DND-41 (cell line): ENCODE data around the gene DEPDC1.

Experiments used
- ATAC-seq: fragments of 200-7000 bp; cut with Tn5 transposase; 3 replicates; pipeline ENCODE4 v1.9.1; 2021; ENCODE audit warnings: low read depth; ENCODE audit not compliant: insufficient read depth
- DNase-seq: peaks from one replicate; pipeline ENCODE4 v3.0.0-alpha.2; 2020
- H2AFZ ChIP-seq: 2 replicates; pipeline ENCODE4 v1.6.0; 2012; ENCODE audit warnings: low read depth, low read length
- H3K27ac ChIP-seq: 2 replicates; pipeline ENCODE4 v1.5.1; 2012; ENCODE audit warnings: low read length, inconsistent platforms
- H3K27me3 ChIP-seq: fragments of 200-600 bp; sonication (generic); 2 replicates; pipeline ENCODE4 v1.6.0; 2012; ENCODE audit warnings: low read length, mild to moderate bottlenecking, inconsistent platforms; ENCODE audit not compliant: insufficient read depth, poor library complexity
- H3K36me3 ChIP-seq: 2 replicates; pipeline ENCODE4 v1.5.1; 2012; ENCODE audit warnings: low read length, inconsistent platforms; ENCODE audit not compliant: insufficient read depth
- H3K4me1 ChIP-seq: 2 replicates; pipeline ENCODE4 v1.5.1; 2012; ENCODE audit warnings: mild to moderate bottlenecking, low read length; ENCODE audit not compliant: insufficient read depth
- H3K4me2 ChIP-seq: 2 replicates; pipeline ENCODE4 v1.6.0; 2012; ENCODE audit warnings: mild to moderate bottlenecking, moderate library complexity, low read length, inconsistent platforms; ENCODE audit not compliant: insufficient read depth
- H3K4me3 ChIP-seq, 2 experiments: fragments of 200-600 bp in 1 of 2; shearing (Covaris generic) in 1 of 2; 2 replicates each; pipeline ENCODE4 v1.5.1; 2012 to 2016; ENCODE audit warnings: inconsistent platforms in 2 of 2, low read length in 2 of 2, mild to moderate bottlenecking in 2 of 2, low read depth in 1 of 2, moderate library complexity in 1 of 2
- H3K79me2 ChIP-seq: 2 replicates; pipeline ENCODE4 v1.6.0; 2012; ENCODE audit warnings: low read length, inconsistent platforms; ENCODE audit not compliant: insufficient read depth
- H3K9ac ChIP-seq: 2 replicates; pipeline ENCODE4 v1.6.0; 2012; ENCODE audit warnings: low read depth, mild to moderate bottlenecking, inconsistent platforms, low read length, moderate library complexity
- H3K9me3 ChIP-seq: 2 replicates; pipeline ENCODE4 v1.5.1; 2012; ENCODE audit warnings: low read length, moderate library complexity, mild to moderate bottlenecking, inconsistent platforms; ENCODE audit not compliant: insufficient read depth, severe bottlenecking
- H4K20me1 ChIP-seq: 2 replicates; pipeline ENCODE4 v1.6.0; 2012; ENCODE audit warnings: low read length; ENCODE audit not compliant: insufficient read depth
- EZH2 ChIP-seq: IDR thresholded peaks from 3 replicates; pipeline ENCODE4 v1.6.1; 2012; ENCODE audit warnings: borderline replicate concordance, low read depth, mild to moderate bottlenecking, moderate library complexity, low read length, inconsistent platforms; ENCODE audit not compliant: severe bottlenecking
- TF ChIP-seq, protein P1 (sequence below): IDR thresholded peaks from 2 replicates; pipeline ENCODE4 v1.5.1; 2012; ENCODE audit warnings: borderline replicate concordance, low read length, moderate library complexity, mild to moderate bottlenecking; ENCODE audit not compliant: poor library complexity, severe bottlenecking; ENCODE audit errors: extremely low read depth

Gene DEPDC1

DNA sequence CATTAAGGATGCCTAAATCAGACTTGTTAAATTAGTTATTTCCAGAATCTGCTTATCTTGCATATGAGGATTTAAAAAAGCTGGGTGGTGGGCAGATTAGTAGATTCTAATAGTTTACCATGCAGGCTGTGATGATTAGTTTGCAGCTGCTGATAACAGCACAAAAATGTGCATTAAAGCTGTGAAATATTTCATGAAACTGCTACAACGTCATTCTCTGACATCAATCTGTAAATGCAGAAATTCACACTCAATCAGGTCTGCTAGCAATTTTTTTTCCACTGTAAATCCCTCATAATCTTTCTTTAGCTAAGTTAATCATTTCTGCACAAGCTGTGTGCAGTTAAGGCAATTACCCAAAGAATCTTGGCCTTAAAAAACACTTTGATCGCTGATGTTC is 37.8 kb downstream of the DEPDC1 start:
- H3K27ac ChIP-seq, result no peak overlapping the region
- no peak for TF ChIP-seq EZH2
- TF ChIP-seq, protein P1, sequence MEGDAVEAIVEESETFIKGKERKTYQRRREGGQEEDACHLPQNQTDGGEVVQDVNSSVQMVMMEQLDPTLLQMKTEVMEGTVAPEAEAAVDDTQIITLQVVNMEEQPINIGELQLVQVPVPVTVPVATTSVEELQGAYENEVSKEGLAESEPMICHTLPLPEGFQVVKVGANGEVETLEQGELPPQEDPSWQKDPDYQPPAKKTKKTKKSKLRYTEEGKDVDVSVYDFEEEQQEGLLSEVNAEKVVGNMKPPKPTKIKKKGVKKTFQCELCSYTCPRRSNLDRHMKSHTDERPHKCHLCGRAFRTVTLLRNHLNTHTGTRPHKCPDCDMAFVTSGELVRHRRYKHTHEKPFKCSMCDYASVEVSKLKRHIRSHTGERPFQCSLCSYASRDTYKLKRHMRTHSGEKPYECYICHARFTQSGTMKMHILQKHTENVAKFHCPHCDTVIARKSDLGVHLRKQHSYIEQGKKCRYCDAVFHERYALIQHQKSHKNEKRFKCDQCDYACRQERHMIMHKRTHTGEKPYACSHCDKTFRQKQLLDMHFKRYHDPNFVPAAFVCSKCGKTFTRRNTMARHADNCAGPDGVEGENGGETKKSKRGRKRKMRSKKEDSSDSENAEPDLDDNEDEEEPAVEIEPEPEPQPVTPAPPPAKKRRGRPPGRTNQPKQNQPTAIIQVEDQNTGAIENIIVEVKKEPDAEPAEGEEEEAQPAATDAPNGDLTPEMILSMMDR, result no peak
- ATAC-seq, result no peak

DNA sequence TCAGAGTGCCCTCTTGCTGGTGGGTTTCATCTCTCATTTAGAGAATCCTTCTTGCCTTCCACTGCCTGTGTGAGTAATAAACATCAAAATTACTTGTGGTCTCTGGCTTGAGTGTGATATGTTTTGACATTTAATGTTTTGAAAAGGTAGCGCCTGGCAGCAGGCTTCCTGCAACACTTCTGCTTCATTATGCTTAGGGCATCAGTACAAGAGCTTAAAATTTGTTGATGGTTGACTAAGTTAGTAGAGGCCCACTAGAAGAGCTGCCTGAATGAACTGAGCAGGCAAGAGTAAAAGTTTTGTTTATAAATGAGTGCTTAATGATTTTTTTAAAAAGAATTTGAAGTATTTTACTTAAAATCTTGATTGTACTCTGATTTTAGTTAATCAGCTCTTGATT is 40.7 kb downstream of the DEPDC1 start:
- no peak for ATAC-seq
- Histone ChIP-seq H3K27ac (no peak overlapping the region), H3K36me3 (no peaks in the 10 kb centered on the region), H3K9ac (no peak overlapping the region), H3K27me3 (peaks cover 4% of the 10 kb centered on the region), H3K79me2 (no peaks in the 10 kb centered on the region), H3K4me1 (no peaks in the 10 kb centered on the region), H3K4me2 (no peak overlapping the region), H2AFZ (no peak overlapping the region), H3K4me3 (no peak overlapping the region), H4K20me1 (no peaks in the 10 kb centered on the region), H3K9me3 (no peaks in the 10 kb centered on the region)
- no peak for TF ChIP-seq EZH2
- TF ChIP-seq, protein P1, result no peak
- no peak for DNase-seq

More for the DNA sequence above, 37.8 kb downstream of the DEPDC1 start:
- Histone ChIP-seq H3K79me2 (no peaks in the 10 kb centered on the region), H3K4me2 (no peak overlapping the region), H2AFZ (no peak overlapping the region), H3K4me3 (no peak overlapping the region), H3K9me3 (no peaks in the 10 kb centered on the region), H4K20me1 (no peaks in the 10 kb centered on the region), H3K4me1 (no peaks in the 10 kb centered on the region), H3K27me3 (peaks cover 4% of the 10 kb centered on the region), H3K36me3 (no peaks in the 10 kb centered on the region), H3K9ac (no peak overlapping the region)
- DNase-seq, result no peak

DNA sequence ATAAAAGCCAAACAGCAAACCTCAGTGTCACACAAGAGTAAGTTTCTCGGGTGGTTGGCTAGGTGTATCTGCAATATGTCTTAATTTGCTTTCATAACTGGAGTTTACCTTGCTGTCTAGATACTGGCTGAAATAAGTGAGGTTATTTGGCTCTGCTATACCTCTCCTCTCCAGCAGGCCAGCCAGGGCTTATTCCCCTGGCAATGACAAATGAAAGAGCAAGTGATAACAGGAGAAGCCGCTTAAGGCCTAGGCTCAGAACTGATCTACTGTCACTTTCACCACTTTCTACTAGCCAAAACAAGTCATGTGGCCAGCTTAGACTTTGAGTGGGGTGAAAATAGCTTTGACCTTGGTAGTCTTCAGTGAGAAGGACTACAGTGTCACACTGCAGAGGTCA is 42.3 kb downstream of the DEPDC1 start:
- Histone ChIP-seq H3K36me3 (no peaks in the 10 kb centered on the region), H3K27me3 (peaks cover 4% of the 10 kb centered on the region), H3K27ac (no peak overlapping the region), H3K79me2 (no peaks in the 10 kb centered on the region), H2AFZ (no peak overlapping the region), H3K4me2 (no peak overlapping the region), H3K4me1 (no peaks in the 10 kb centered on the region), H3K9ac (no peak overlapping the region), H3K4me3 (no peak overlapping the region), H4K20me1 (no peaks in the 10 kb centered on the region), H3K9me3 (no peaks in the 10 kb centered on the region)
- no peak; the same call in 2 of the 3 replicates for ATAC-seq
- TF ChIP-seq, protein P1, result no peak
- TF ChIP-seq EZH2, result no peak
- no peak for DNase-seq
